ENCODE results near the gene NR4A3. TPM values are rescaled to one million over a fixed set of nuclear protein-coding genes. Genes with fewer than 3 reads are reported as not detected.

Gene NR4A3
- total RNA-seq, 1 donor from 2014 or later = 15.3 TPM

- H3K9me3 Mint-ChIP-seq = no peaks in the 10 kb centered on the region
- DNase-seq (ENCODE audit: low spot score in 2 of 2, unreplicated experiment in 2 of 2) = peak in 1 of 2 experiments; percentile 67
- peak overlapping the region; percentile 97 for H3K27ac Mint-ChIP-seq
- H3K27me3 Mint-ChIP-seq (ENCODE audit: low read depth) = peaks cover 55% of the 10 kb centered on the region
- H3K4me1 Mint-ChIP-seq = peaks cover 48% of the 10 kb centered on the region
- no peaks in the 10 kb centered on the region for H3K36me3 Mint-ChIP-seq
- no peak for TF ChIP-seq CTCF (IDR thresholded peaks at IDR 0.05; ENCODE audit: unreplicated experiment)
- H3K4me3 Mint-ChIP-seq = peak overlapping the region; percentile 90
These were observed 572 bp downstream of the NR4A3 start for GRCh38 chr9:99822109-99822805.

GRCh38 chr9:99822806-99823591 is 1.3 kb downstream of the NR4A3 start:
- peak in 1 of 2 experiments; percentile 40 for DNase-seq (ENCODE audit: low spot score in 2 of 2, unreplicated experiment in 2 of 2)
- Mint-ChIP-seq H3K4me3 (peak overlapping the region; percentile 90), H3K36me3 (peaks cover 4% of the 10 kb centered on the region), H3K27me3 (ENCODE audit: low read depth) (peaks cover 62% of the 10 kb centered on the region), H3K4me1 (peaks cover 48% of the 10 kb centered on the region), H3K9me3 (no peaks in the 10 kb centered on the region), H3K27ac (peak overlapping the region; percentile 97)
- no peak for TF ChIP-seq CTCF (IDR thresholded peaks at IDR 0.05; ENCODE audit: unreplicated experiment)

- Mint-ChIP-seq H3K27ac (peak overlapping the region; percentile 79), H3K27me3 (ENCODE audit: low read depth) (peaks cover 66% of the 10 kb centered on the region), H3K9me3 (no peaks in the 10 kb centered on the region), H3K4me1 (peaks cover 42% of the 10 kb centered on the region), H3K4me3 (peak overlapping the region; percentile 90), H3K36me3 (peaks cover 5% of the 10 kb centered on the region)
- TF ChIP-seq CTCF (IDR thresholded peaks at IDR 0.05; ENCODE audit: unreplicated experiment) = no peak
- peak in 1 of 2 experiments; percentile 59 for DNase-seq (ENCODE audit: low spot score in 2 of 2, unreplicated experiment in 2 of 2)
These were observed 2.1 kb downstream of the NR4A3 start for GRCh38 chr9:99823681-99824377.

- Mint-ChIP-seq H3K27ac (no peak overlapping the region), H3K9me3 (no peaks in the 10 kb centered on the region), H3K4me3 (peak overlapping the region; percentile 90), H3K36me3 (peaks cover 12% of the 10 kb centered on the region), H3K4me1 (peaks cover 40% of the 10 kb centered on the region), H3K27me3 (ENCODE audit: low read depth) (peaks cover 74% of the 10 kb centered on the region)
- DNase-seq (ENCODE audit: low spot score in 2 of 2, unreplicated experiment in 2 of 2) = peak in 1 of 2 experiments; percentile 69
- peak; percentile 62 for TF ChIP-seq CTCF (IDR thresholded peaks at IDR 0.05; ENCODE audit: unreplicated experiment)
These were observed 2.9 kb downstream of the NR4A3 start for GRCh38 chr9:99824378-99825171.
